Measurements from ENCODE around the gene SLX4.

Gene SLX4

GRCh38 chr16:3599121-3599520, 12.3 kb downstream of the SLX4 start:
- DNase-seq = no peak

GRCh38 chr16:3598236-3598635, 13.2 kb downstream of the SLX4 start:
- DNase-seq = no peak

GRCh38 chr16:3597676-3598075, 13.7 kb downstream of the SLX4 start:
- DNase-seq = no peak

GRCh38 chr16:3597226-3597625, 14.2 kb downstream of the SLX4 start:
- no peak for DNase-seq

- no peak for DNase-seq
Observed at GRCh38 chr16:3596101-3596861, 15.1 kb downstream of the SLX4 start.

GRCh38 chr16:3595521-3596021, 15.8 kb downstream of the SLX4 start:
- no peak for DNase-seq

- no peak for DNase-seq
Observed at GRCh38 chr16:3595110-3595486, 16.3 kb downstream of the SLX4 start.

GRCh38 chr16:3594316-3595109, 16.9 kb downstream of the SLX4 start:
- DNase-seq = no peak

- DNase-seq = no peak
Observed at GRCh38 chr16:3592559-3592958, 18.8 kb downstream of the SLX4 start.

- DNase-seq = no peak
Observed at GRCh38 chr16:3591991-3592390, 19.4 kb downstream of the SLX4 start.

GRCh38 chr16:3591436-3591803, 20.0 kb downstream of the SLX4 start:
- no peak for DNase-seq

- no peak for DNase-seq
Observed at GRCh38 chr16:3590736-3591435, 20.5 kb downstream of the SLX4 start.

- no peak for DNase-seq
Observed at GRCh38 chr16:3589991-3590701, 21.3 kb downstream of the SLX4 start.

- DNase-seq = no peak
Observed at GRCh38 chr16:3589441-3589921, 21.9 kb downstream of the SLX4 start.

- no peak for DNase-seq
Observed at GRCh38 chr16:3589001-3589400, 22.4 kb downstream of the SLX4 start.

- DNase-seq = peak; percentile 28 to 84
Observed at GRCh38 chr16:3587547-3588110, 23.8 kb downstream of the SLX4 start.

- no peak for DNase-seq
Observed at GRCh38 chr16:3584412-3584811, 27.0 kb downstream of the SLX4 start.

- DNase-seq = no peak
Observed at GRCh38 chr16:3583303-3584038, 27.9 kb downstream of the SLX4 start.

GRCh38 chr16:3582276-3583165, 28.9 kb downstream of the SLX4 start:
- no peak for DNase-seq

GRCh38 chr16:3581392-3581791, 30.0 kb downstream of the SLX4 start:
- no peak for DNase-seq

- DNase-seq = no peak
Observed at GRCh38 chr16:3580686-3581085, 30.7 kb downstream of the SLX4 start.
